Measurements from ENCODE around the gene SLC2A1.

GRCh38 chr1:42966688-42967612, 8.3 kb upstream of the SLC2A1 start:
- no peak for TF ChIP-seq CTCF (conservative IDR thresholded peaks at IDR 0.05; ENCODE audit: low read depth, low read length)
- no peak for TF ChIP-seq EZH2 (IDR thresholded peaks at IDR 0.05; ENCODE audit: low read length, unreplicated experiment)
- no peak for TF ChIP-seq EZH2phosphoT487 (IDR thresholded peaks at IDR 0.05; ENCODE audit: borderline replicate concordance, low read length)
